Measurements from ENCODE around the gene GLTPD2.

- TF ChIP-seq CTCF (IDR thresholded peaks at IDR 0.05; ENCODE audit: extremely low read depth in 1 of 2, insufficient read depth in 1 of 2, low read depth in 1 of 2, low read length in 2 of 2) (no peak), POLR2AphosphoS5 (IDR thresholded peaks at IDR 0.05; ENCODE audit: insufficient read depth, low read depth, low read length) (no peak), POLR2A (IDR thresholded peaks at IDR 0.05; ENCODE audit: low read depth, low read length) (no peak), JUN (IDR thresholded peaks at IDR 0.05; ENCODE audit: borderline replicate concordance, insufficient read depth, insufficient read length, low read depth) (no peak)
Observed at GRCh38 chr17:4742133-4742532, 46.6 kb upstream of the GLTPD2 start.

Measured in endothelial cell of umbilical vein (primary cell).